HG02798 (cell line): ENCODE results near the gene ANKRD63.
A peak's percentile ranks its signal among the peaks of the same experiment; 100 is the strongest.

Experiments used
- ATAC-seq: cut with Tn5 transposase; IDR thresholded peaks from one replicate; pipeline ENCODE4 v1.9.1; 2021; ENCODE audit warnings: mild to moderate bottlenecking; ENCODE audit not compliant: unreplicated experiment, poor library complexity

The ANKRD63 gene

DNA sequence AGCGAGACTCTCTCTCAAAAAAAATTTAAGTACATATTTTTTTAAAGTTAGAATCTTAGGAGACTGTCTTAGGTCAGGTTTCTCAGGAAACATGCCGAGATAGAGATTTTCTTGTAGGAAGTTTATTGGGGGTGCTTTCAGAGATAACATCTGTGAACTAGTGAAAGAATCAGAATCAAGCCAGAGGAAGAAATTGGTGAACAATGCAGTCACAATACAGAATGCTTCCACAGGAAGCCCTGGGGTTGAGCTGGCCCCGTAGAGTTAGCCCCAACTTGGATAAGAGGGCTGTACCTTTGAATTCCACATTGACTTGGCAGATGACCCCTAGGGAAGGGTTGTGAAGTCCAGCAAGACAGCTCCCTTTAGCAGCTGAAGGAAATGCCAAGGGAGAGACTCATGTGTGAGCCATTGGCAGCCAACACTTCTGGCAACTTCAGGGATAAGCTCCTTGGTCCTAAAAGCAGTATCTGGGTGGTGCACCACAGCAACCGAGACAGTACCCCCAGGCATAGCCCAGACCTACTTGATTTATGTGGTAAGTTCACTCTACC, 31.9 kb upstream of the ANKRD63 start:
- ATAC-seq: no peak

DNA sequence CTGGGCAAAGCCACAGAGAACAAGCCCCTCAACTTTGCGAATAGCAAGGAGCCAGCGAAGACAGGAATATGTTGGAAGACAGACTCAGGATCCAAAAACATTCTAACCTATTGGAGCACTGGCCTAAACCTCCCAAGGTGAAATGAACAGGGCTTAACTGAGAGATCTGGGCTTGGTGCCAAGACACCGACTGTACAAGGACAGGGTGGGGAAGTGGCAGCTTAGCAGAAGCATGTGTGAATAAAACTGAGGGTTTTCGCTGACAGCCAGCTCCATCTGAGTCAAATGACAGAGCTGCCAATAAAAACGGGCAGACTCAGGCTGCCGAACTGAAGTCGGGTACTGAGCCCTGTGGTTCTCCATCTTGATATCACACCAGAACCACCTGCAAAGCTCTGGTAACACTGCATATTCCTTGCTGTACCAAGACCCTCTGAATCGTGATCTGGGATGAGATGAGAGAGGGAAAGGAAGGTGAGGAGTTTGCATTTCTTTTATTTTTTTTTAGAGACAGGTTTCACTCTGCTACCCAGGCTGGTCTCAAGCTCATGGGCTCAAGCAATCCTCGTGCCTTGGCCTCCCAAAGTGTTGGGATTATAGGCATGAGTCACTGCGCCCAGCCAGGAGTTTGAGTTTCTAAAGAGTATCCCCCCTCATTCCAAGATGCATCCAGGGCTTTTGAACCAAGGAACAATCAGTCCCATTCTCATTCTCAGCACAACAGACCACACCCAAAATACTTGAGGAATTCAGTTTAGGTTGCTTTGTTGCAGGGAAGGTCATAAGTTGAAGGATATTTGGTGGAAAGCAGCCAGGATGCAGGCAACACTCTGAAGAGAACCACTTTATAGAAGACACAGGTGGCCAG, 30.9 kb upstream of the ANKRD63 start:
- no peak for ATAC-seq

- ATAC-seq: no peak
Observed at GRCh38 chr15:40312370-40313158, 29.7 kb upstream of the ANKRD63 start.

DNA sequence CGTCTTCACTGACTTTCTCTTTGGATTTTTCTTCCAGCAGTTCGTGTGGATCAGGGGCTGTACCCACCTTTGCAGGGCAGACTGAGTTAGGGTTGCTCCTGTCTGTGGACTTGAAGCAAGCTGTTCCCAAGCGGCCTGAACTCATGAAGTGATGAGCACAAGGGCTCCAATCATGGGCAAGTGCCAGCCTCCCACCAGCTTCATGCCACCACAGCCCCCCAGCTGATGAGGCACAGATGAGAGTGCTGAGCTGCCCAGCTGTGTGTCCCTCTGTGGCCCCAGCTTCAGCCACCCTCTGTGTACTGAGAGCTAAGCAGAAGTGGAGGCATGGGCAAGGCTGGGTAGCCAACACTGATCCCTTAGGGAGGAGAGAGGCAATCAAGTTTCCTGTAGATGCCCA, 28.1 kb upstream of the ANKRD63 start:
- no peak for ATAC-seq

GRCh38 chr15:40310001-40310959, 27.4 kb upstream of the ANKRD63 start:
- no peak for ATAC-seq

GRCh38 chr15:40309344-40309862, 26.5 kb upstream of the ANKRD63 start:
- ATAC-seq: no peak

- ATAC-seq: peak; percentile 50
Observed at GRCh38 chr15:40307421-40308211, 24.8 kb upstream of the ANKRD63 start, which contains the start of gene PLCB2. PLCB2 (minus strand) TSS chr15:40307935; CDS start chr15:40307672, 263 bp downstream.

GRCh38 chr15:40306908-40307307, 24.0 kb upstream of the ANKRD63 start:
- ATAC-seq: no peak

- no peak for ATAC-seq
Observed at GRCh38 chr15:40306371-40306770, 23.5 kb upstream of the ANKRD63 start.

GRCh38 chr15:40305281-40305680, 22.4 kb upstream of the ANKRD63 start:
- no peak for ATAC-seq

- ATAC-seq: no peak
Observed at GRCh38 chr15:40303576-40303975, 20.7 kb upstream of the ANKRD63 start.

DNA sequence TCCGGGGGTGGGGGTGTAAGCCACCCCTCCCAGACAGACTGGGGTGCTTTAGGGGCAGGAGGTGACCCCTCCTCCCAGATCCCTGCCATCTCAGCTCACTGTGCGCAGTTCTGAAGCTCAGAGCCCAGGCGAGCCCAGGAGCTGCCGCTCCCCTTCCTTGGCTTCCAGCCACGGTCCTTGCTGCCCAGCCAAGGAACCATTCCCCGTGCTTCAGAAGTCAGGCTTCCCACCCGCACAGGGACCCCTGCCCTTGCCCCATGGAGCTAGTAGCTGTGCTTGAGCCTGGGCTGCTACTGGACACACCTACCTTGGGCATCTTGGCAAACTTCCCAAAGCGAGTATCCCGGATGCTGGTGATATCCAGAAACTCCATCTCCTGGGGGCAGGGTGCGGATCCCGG, 20.1 kb upstream of the ANKRD63 start:
- ATAC-seq: no peak

- ATAC-seq: no peak
Observed at GRCh38 chr15:40302288-40302886, 19.5 kb upstream of the ANKRD63 start.

DNA sequence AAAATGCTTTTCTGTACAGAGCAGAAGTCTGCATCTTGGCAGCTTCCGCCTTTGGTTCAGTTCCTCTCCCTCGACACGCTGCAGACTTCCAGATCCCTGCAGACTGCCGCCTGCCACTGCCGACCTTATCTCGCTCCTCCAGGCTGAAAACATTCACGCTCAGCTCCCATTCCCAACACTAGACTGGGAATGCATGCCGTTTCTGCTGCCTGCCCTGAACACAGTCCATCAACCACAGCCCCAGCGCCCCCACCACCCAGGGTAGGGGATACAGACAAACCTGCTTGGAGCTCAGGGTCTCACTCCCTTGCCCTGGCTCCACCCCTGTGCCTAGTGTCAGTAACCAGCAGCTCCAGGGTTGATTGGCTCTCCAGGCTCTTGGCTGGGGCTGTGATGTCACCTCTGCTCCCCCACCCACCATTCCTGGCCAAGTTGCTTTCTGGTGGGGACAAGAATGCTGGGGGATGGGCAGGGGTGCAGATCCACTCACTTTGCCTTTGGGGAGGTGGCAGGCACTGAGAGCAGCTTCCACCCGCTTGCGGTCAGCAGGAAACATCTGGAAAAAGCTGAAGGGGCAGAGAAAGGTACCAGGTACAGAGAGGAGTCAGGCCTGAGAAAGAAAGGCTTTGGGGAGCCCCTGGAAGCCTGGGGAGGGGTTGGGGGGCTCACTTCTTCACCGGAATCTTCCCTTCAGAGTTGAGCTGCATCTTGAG, 18.8 kb upstream of the ANKRD63 start:
- no peak for ATAC-seq

DNA sequence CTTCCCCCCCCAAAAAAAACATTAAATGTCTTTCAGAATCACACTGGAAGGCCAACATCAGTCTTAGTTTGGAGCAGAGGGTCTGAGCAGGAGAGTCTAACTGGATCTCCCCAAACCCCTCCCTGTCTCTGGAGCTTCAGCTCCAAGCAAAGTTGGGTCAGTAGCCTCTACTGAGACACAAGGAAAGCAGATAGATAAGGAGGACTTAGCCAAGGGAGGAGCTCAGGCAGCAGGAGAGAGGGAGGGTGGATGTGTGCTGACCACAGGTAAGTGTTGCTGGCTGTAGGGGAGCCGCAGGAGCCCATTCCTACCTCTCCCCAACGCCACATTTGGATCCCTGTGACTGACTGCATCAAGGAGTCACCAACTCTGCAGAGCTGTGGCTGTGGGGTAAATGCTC, 17.9 kb upstream of the ANKRD63 start:
- ATAC-seq: no peak

DNA sequence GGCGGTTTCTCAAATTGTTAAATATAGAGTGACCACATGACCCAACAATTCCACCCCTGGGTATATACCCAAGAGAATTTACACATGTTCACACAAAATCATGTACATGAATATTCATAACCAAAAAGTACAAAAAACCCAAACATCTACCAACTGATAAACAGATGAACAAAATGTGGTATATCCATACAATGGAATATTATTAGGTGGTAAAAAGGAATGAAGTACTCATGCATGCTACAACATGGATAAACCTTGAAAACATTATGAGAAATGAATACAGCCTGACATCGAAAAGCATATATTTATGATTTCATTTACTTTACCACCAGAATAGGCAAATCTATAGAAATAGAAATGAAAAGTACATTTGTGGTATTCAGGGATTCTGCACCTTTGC, 17.5 kb upstream of the ANKRD63 start:
- no peak for ATAC-seq

DNA sequence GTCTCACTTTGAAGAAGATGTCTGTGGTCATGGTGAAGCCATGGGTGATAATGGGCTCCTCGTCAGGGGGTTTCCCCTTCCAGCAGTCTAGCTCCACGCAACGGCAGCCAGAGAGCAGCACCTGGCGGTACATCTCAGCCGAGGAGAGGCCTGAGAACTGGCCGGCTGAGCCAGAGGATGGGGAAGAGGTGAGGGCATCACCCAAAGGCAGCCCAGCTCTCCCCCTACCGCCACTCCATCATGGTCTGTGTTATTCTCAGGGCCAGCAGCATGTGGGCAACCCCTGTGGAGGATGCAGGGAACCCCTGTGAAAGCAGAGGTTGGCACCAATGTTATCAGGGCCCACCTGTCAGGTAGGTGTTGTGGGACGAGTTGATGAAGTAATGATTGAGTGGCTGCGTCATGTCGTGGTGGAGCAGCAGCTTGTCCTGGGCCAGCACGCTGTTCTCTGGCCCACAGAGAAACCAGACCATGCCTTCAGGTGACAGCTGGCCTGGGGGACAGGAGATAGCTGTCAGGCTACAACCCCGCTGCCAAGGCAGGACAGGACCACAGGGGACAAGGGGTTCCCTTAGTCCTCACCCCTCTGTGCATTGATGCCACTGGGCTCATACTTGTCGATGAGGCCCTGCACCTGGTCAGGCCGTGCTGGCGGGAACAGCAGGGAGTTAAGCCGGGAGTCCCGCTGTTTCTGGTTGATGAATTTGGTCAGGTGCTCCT, 15.5 kb upstream of the ANKRD63 start:
- ATAC-seq: no peak
